Loucy (cell line): ENCODE measurements around the gene YIPF1.

ENCODE experiments used
- EZH2phosphoT487 ChIP-seq: fragments of 200-600 bp; IDR thresholded peaks from 2 replicates; pipeline ENCODE4 v1.6.1; 2018; ENCODE audit warnings: antibody characterized with exemption, mild to moderate bottlenecking, moderate library complexity, borderline replicate concordance
- TF ChIP-seq, protein P1 (sequence below): fragments of 200-600 bp; sonication (generic); conservative IDR thresholded peaks from 2 replicates; pipeline ENCODE4 v1.5.1; 2014; ENCODE audit warnings: mild to moderate bottlenecking, antibody characterized with exemption, low read length

DNA sequence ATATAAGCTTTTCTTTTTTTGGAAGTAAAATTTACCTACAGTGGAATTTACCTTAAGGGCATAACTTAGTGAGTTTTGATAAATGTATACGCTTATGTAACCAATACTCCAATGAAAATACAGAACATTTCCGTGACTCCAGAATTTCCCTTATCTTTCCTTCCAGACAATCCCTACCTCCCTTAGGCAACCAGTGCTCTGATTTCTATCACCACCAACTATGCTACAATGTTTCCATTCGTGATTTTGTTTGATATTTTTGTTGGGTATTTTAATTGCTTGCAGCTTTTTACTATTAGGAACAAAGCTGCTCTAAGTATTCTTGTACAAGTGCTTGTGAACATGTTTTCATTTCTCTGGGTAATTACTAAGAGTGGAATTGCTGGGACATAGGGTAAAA is 41.3 kb upstream of the YIPF1 start:
- TF ChIP-seq, protein P1, sequence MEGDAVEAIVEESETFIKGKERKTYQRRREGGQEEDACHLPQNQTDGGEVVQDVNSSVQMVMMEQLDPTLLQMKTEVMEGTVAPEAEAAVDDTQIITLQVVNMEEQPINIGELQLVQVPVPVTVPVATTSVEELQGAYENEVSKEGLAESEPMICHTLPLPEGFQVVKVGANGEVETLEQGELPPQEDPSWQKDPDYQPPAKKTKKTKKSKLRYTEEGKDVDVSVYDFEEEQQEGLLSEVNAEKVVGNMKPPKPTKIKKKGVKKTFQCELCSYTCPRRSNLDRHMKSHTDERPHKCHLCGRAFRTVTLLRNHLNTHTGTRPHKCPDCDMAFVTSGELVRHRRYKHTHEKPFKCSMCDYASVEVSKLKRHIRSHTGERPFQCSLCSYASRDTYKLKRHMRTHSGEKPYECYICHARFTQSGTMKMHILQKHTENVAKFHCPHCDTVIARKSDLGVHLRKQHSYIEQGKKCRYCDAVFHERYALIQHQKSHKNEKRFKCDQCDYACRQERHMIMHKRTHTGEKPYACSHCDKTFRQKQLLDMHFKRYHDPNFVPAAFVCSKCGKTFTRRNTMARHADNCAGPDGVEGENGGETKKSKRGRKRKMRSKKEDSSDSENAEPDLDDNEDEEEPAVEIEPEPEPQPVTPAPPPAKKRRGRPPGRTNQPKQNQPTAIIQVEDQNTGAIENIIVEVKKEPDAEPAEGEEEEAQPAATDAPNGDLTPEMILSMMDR = no peak
- TF ChIP-seq EZH2phosphoT487 = no peak
